ENCODE measurements around the gene TTC28. TPM values are rescaled to one million over a fixed set of nuclear protein-coding genes. Genes with fewer than 3 reads are reported as not detected.

Gene TTC28
- total RNA-seq, 1 donor from 2014 or later: 24.5 TPM

DNA sequence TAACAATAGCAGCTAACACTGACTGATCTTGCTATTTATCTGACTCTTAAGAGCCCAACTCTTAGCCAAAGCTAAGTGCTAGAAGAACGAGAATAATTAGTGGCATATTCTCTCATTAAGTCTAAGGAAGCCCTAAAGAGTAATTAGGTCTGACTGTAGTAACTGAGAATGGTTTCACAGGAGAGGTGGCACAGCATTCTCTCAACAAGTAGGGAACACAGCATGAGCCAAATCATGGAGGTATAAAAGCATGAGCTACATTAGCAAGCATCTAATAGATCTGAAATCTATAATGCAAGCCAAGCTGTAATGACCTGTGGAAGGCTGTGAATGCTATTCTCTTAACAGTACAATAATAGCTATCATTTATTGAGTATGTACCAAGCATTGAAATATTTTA lies 230.6 kb downstream of the TTC28 start:
- no peaks in the 10 kb centered on the region for H3K27me3 ChIP-seq
- intact Hi-C loops (cut with DNase I): loop anchor here (10.0 kb wide), 2 partner anchors 394 to 424 kb away; no protein-coding TSS in a partner anchor
- TF ChIP-seq, protein P1, sequence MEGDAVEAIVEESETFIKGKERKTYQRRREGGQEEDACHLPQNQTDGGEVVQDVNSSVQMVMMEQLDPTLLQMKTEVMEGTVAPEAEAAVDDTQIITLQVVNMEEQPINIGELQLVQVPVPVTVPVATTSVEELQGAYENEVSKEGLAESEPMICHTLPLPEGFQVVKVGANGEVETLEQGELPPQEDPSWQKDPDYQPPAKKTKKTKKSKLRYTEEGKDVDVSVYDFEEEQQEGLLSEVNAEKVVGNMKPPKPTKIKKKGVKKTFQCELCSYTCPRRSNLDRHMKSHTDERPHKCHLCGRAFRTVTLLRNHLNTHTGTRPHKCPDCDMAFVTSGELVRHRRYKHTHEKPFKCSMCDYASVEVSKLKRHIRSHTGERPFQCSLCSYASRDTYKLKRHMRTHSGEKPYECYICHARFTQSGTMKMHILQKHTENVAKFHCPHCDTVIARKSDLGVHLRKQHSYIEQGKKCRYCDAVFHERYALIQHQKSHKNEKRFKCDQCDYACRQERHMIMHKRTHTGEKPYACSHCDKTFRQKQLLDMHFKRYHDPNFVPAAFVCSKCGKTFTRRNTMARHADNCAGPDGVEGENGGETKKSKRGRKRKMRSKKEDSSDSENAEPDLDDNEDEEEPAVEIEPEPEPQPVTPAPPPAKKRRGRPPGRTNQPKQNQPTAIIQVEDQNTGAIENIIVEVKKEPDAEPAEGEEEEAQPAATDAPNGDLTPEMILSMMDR (IDR thresholded peaks at IDR 0.05): no peak

DNA sequence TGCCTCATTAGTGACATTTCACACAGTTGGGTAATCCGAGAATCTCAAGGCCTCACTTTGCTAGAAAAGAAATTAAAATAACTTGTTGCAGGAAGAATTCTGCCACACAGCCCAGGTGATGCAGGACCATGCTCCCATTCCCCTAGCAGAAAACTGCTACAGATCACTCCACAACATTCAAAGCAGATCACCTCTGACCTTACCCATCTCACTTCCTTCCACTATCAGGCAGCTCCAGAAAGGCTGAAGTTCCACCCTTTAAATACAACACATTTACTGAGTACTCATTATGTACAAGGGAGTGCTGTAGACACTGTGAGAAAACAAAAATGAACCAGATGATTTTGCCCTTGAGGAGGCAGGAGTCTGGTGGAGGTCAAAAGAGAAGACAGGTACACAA lies 231.0 kb downstream of the TTC28 start:
- H3K27me3 ChIP-seq: no peaks in the 10 kb centered on the region
- H3K36me3 ChIP-seq: no peaks in the 10 kb centered on the region
- intact Hi-C loops (cut with DNase I): loop anchor here (10.0 kb wide), 2 partner anchors 394 to 424 kb away; no protein-coding TSS in a partner anchor
- peaks cover 0 to 2% of the 10 kb centered on the region in 2 donors for H3K4me1 ChIP-seq
- TF ChIP-seq, protein P1 (IDR thresholded peaks at IDR 0.05): no peak
- H3K27ac ChIP-seq: no peak overlapping the region
- peaks cover 0 to 4% of the 10 kb centered on the region in 2 donors for H3K9me3 ChIP-seq
- DNase-seq (ENCODE audit: low spot score in 2 of 2): no peak
- no peak overlapping the region for H3K4me3 ChIP-seq

More for the DNA sequence above, 230.6 kb downstream of the TTC28 start:
- peaks cover 0 to 2% of the 10 kb centered on the region in 2 donors for H3K4me1 ChIP-seq
- no peak for DNase-seq (ENCODE audit: low spot score in 2 of 2)
- H3K9me3 ChIP-seq: peaks cover 0 to 4% of the 10 kb centered on the region in 2 donors
- H3K27ac ChIP-seq: no peak overlapping the region
- H3K36me3 ChIP-seq: no peaks in the 10 kb centered on the region
- no peak overlapping the region for H3K4me3 ChIP-seq

DNA sequence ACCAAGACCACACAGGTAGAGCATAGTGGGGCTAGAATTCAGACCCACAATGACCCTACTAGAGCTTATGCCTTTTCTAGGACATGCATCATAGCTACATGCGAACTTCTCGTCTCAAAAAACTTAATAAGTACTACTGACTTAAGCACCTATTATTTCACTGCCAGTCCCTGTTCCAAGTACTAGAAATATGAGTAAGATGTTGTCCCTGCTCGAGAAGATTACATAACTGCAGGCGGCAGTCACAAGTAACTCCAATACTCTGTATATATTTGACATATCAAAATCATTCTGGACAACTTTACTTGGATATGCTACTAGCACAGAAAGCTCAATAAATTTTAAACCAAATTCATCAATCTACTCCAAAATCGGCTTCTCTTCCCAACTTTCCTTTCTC lies 235.0 kb downstream of the TTC28 start:
- TF ChIP-seq, protein P1 (IDR thresholded peaks at IDR 0.05): no peak
- H3K9me3 ChIP-seq: no peaks in the 10 kb centered on the region
- no peaks in the 10 kb centered on the region for H3K27me3 ChIP-seq
- H3K27ac ChIP-seq: no peak overlapping the region
- DNase-seq (ENCODE audit: low spot score in 2 of 2): no peak
- intact Hi-C loops (cut with DNase I): loop anchor here (5.0 to 10.0 kb wide), 3 partner anchors 67 to 420 kb away; no protein-coding TSS in a partner anchor
- no peak overlapping the region for H3K4me3 ChIP-seq
- H3K36me3 ChIP-seq: no peaks in the 10 kb centered on the region
- peaks cover 0 to 15% of the 10 kb centered on the region in 2 donors for H3K4me1 ChIP-seq

DNA sequence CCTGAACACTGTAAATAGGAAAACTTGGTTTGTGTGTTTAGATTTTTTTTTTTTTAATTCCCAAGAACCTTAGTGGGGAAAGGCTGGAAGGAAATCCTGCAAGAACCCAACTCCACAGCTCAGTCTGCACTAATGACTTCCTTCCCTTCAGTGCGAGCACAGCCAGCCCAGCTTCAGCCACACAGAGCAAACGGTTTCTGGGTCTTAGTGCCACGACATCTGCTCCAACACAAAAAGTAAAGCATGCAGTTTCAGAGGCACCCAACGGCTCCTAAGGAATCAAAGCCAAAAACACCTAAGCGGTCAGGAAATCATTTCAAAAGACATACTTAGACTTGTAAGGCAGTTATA lies 236.1 kb downstream of the TTC28 start:
- Histone ChIP-seq H3K36me3 (no peaks in the 10 kb centered on the region), H3K27me3 (no peaks in the 10 kb centered on the region), H3K27ac (peak overlapping the region; percentile 73 to 87), H3K9me3 (no peaks in the 10 kb centered on the region), H3K4me3 (peak overlapping the region; percentile 59 to 83), H3K4me1 (peaks cover 0 to 25% of the 10 kb centered on the region in 2 donors)
- TF ChIP-seq, protein P1 (IDR thresholded peaks at IDR 0.05): no peak
- peak in 1 of 2 donors; percentile 82 for DNase-seq (ENCODE audit: low spot score in 2 of 2)
- intact Hi-C loops (cut with DNase I): loop anchor here (5.0 to 10.0 kb wide), 3 partner anchors 66 to 419 kb away; no protein-coding TSS in a partner anchor

DNA sequence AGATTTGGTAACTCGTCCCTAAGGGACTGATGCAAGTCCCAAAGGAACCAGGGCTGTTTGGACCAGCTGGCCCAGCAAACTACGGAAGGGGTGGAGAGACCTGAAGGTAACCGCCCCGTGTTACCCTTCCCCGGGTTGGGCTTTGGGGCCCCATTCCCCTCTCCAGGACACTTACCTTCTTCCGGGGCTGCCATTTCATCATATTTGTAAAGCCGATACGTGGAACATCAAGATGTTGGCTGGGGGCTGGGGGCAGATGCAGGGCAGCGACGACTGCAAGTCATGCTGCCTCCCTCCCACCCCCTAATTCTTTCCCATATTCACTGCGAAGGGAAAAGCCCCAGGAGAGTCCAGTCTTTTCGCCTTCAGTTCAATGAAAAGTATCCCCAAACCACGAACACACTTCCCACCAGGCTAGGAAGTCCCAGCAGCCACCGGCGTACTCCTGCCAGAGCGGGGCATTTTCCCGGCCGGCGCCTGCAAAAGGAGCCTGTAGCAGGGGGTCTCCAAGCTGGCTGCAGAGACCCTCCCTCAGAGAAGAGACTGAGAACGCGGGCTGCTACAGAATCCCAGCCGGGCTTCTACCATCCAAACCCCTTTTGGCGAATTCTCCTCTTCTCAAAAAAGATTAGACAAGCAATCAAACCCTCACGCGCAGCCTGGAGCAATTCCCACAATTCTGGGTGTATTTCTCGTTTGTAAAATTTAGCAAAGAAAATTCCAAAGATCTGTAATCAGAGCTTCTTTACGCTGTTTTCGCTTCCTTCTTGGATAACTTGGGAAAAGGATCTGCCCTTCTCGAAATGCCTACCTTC lies 236.7 kb downstream of the TTC28 start:
- Histone ChIP-seq H3K27ac (peak overlapping the region; percentile 73 to 87), H3K4me1 (peaks cover 0 to 31% of the 10 kb centered on the region in 2 donors)

More for the DNA sequence above, 236.7 kb downstream of the TTC28 start:
- peak in 1 of 2 donors; percentile 66 for DNase-seq (ENCODE audit: low spot score in 2 of 2)
- no peaks in the 10 kb centered on the region for H3K27me3 ChIP-seq
- intact Hi-C loops (cut with DNase I): loop anchor here (5.0 to 10.0 kb wide), 3 partner anchors 66 to 418 kb away; no protein-coding TSS in a partner anchor
- peak overlapping the region; percentile 59 to 83 for H3K4me3 ChIP-seq
- TF ChIP-seq, protein P1 (IDR thresholded peaks at IDR 0.05): no peak
- no peaks in the 10 kb centered on the region for H3K36me3 ChIP-seq
- no peaks in the 10 kb centered on the region for H3K9me3 ChIP-seq
